Upper lobe of right lung (tissue), 1 donor: ENCODE measurements around the gene HS3ST3B1. TPM values are rescaled to one million over a fixed set of nuclear protein-coding genes. Genes with fewer than 3 reads are reported as not detected.

ENCODE experiments used
- ATAC-seq: fragments of 200-7000 bp; cut with Tn5 transposase; one replicate; pipeline ENCODE4 v1.9.1; 2020; ENCODE audit warnings: mild to moderate bottlenecking, moderate library complexity
- DNase-seq: peaks from one replicate; pipeline ENCODE4 v3.0.0-alpha.2; 2020
- H3K27ac ChIP-seq: fragments of 200-600 bp; one replicate; pipeline ENCODE4 v1.8.0; 2022
- H3K27me3 ChIP-seq: fragments of 200-600 bp; one replicate; pipeline ENCODE4 v1.8.0; 2022; ENCODE audit warnings: mild to moderate bottlenecking
- H3K36me3 ChIP-seq: fragments of 200-600 bp; one replicate; pipeline ENCODE4 v1.8.0; 2022
- H3K4me1 ChIP-seq: fragments of 200-600 bp; one replicate; pipeline ENCODE4 v1.8.0; 2022
- H3K4me3 ChIP-seq: fragments of 200-600 bp; one replicate; pipeline ENCODE4 v1.8.0; 2022; ENCODE audit warnings: mild to moderate bottlenecking
- H3K9me3 ChIP-seq: fragments of 200-600 bp; one replicate; pipeline ENCODE4 v1.8.0; 2022
- CTCF ChIP-seq: fragments of 200-600 bp; IDR thresholded peaks from one replicate; pipeline ENCODE4 v1.8.0; 2022; ENCODE audit warnings: antibody characterized with exemption
- intact Hi-C: fragments of 100-400 bp; cut with DNase I; formaldehyde crosslinking; loops from one replicate; pipeline ENCODE4 v1.11.0; 2022
- total RNA-seq: library from RNA; stranded (reverse); fragmentation: NEBNext Ultra II Directional; extraction: Animal tissue kit (Norgen Biotek cat#: 25700); gene quantifications from one replicate; pipeline ENCODE4 v1.2.1, GENCODE V29; 2021
- donor health status: DM: no; HTN: yes; CAD: no; lungs with severe emphysema.

Gene HS3ST3B1
- total RNA-seq, 1 donor from 2014 or later = 2.7 TPM

DNA sequence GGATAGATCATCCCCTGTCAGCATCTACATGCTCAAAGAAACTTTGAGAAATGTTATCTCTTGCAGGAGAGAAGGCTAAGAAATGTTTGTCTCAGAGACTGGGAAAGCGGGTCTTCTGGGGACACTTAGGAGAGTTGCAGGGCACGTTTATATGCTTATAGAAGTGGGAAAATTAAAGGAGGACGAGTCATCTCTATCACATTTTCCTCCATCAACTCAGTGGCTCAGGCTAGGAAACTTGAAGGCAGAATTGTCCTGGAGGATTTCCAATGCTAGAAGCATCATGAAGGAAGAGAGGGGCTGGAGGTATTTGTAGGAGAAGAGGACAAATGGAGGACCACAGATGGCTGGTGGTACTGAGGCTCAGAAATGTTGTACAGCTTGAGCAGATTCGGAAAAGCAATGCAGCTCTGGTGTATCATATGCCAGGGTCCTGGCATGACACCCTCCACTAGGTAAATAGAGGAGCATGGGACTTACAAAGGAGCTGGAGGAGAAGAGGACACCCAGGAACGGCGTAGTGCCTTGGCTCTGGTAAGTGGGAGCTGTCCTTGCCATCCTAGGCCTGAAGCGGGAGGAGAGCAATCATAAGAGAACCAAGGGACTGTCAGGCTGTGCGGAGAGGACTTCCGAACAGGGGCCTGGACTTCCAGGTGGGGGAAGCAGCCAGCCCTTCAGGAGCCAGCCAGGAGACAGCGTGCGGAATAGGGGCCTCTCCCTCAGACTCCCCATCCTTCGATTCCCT lies 4.5 kb upstream of the HS3ST3B1 start:
- Histone ChIP-seq H3K9me3 (no peaks in the 10 kb centered on the region), H3K27ac (no peak overlapping the region), H3K4me3 (no peak overlapping the region), H3K27me3 (peaks cover 85% of the 10 kb centered on the region), H3K4me1 (peaks cover 25% of the 10 kb centered on the region), H3K36me3 (no peaks in the 10 kb centered on the region)
- intact Hi-C loops = no loop called here
- DNase-seq = no peak
- TF ChIP-seq CTCF = no peak
- no peak for ATAC-seq

- ATAC-seq (peak; percentile 22), DNase-seq (peak; percentile 78)
- Histone ChIP-seq H3K4me3 (peak overlapping the region; percentile 30), H3K36me3 (no peaks in the 10 kb centered on the region), H3K27me3 (peaks cover 86% of the 10 kb centered on the region), H3K27ac (no peak overlapping the region), H3K9me3 (no peaks in the 10 kb centered on the region), H3K4me1 (peaks cover 34% of the 10 kb centered on the region)
- peak; percentile 27 for TF ChIP-seq CTCF
- intact Hi-C loops = no loop called here
Measured at GRCh38 chr17:14297161-14297851, 3.6 kb upstream of the HS3ST3B1 start.

DNA sequence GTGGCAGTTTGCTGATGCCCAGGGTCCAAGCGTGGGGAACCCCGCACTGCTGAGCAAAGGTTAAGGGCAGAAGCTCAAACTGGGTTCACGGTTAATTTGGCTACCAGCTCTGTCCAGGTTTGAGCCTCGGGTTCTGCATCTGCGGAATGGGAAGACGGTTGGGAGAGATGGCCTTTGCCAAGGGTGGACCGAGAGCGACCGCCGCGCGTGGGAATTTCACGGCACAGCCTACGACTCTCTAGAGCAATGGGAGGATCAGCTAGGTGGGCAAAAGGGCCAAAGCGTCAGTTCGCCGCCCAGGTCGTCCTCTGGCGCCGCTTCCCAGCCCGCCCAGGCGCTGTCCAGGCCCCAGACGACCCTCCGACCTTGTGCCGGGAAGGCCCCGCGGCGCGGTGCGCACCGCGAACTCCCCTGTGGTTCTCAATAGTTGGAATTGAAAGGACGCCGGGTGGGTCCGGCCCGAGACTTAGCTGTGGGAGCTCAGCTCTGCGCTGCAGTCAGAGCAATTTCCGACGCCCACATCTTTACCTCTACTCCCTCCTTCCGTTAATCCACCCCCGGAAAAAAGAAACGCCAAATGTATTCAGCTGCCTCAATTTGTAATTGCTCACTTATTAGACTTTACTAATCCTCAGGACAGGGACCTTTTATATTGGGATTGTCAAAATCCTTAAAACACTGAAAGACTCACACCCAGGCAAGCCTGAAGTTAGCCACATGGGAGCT lies 2.5 kb upstream of the HS3ST3B1 start:
- H3K27ac ChIP-seq = no peak overlapping the region
- DNase-seq (no peak), ATAC-seq (no peak)
- TF ChIP-seq CTCF = no peak
- intact Hi-C loops = no loop called here
- H3K36me3 ChIP-seq = no peaks in the 10 kb centered on the region
- no peak overlapping the region for H3K4me3 ChIP-seq
- H3K27me3 ChIP-seq = peaks cover 80% of the 10 kb centered on the region
- H3K9me3 ChIP-seq = no peaks in the 10 kb centered on the region
- H3K4me1 ChIP-seq = peaks cover 42% of the 10 kb centered on the region

- no peaks in the 10 kb centered on the region for H3K9me3 ChIP-seq
- H3K27me3 ChIP-seq = peaks cover 80% of the 10 kb centered on the region
- no peak for ATAC-seq
- no peak overlapping the region for H3K27ac ChIP-seq
- no peak for DNase-seq
- H3K36me3 ChIP-seq = no peaks in the 10 kb centered on the region
- H3K4me1 ChIP-seq = peaks cover 46% of the 10 kb centered on the region
- TF ChIP-seq CTCF = no peak
- peak overlapping the region; percentile 61 for H3K4me3 ChIP-seq
- intact Hi-C loops = no loop called here
Measured at GRCh38 chr17:14298947-14299279, 2.0 kb upstream of the HS3ST3B1 start.

DNA sequence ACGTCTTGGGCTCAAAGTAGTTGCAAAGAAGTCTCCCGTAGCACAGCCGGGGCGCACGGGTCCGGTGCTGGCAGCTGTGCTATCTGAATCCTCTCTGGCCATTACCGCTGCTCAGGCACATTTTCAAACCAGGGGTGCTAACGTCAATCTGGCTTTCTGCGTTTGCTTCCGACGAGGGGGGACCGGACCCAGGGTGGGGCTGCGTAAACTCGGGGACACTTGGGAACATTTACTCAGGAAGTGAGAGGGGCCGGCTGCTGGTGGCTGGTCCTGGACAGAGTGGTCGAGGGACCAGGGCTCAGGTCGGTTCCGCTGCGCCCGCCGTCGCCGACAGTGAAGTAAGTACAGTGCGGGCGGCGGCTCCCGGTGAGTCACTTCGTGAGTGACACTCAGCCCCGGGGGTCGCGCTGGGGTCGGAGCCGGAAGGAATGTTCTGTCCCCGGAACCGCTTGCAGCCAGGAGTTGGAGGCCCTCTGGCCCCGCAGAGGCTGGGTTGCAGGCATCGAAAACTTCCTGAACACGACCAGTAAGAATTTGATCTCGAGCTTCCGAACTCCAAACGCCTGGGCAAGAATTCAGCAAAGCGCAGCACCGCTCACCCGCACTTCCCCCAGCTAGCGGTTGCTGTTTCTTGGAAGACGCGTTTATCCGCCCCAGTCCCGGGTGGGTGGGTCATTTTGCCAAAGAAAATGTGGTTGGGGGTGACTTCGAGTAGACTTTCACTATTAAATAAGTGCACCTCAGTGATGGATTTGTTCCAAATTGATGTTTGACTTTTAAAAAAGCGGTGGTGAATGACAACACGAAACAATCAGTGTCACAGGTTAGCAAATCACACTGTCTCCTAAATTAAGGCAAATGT lies 1.4 kb upstream of the HS3ST3B1 start:
- Histone ChIP-seq H3K27me3 (peaks cover 80% of the 10 kb centered on the region), H3K4me1 (peaks cover 46% of the 10 kb centered on the region), H3K27ac (no peak overlapping the region), H3K4me3 (peak overlapping the region; percentile 61), H3K9me3 (no peaks in the 10 kb centered on the region), H3K36me3 (no peaks in the 10 kb centered on the region)
- TF ChIP-seq CTCF = no peak
- ATAC-seq (no peak), DNase-seq (peak; percentile 68)
- intact Hi-C loops = no loop called here
